GM12801 (cell line): Measurements from ENCODE around the gene C12orf50.

ENCODE experiments used
- CTCF ChIP-seq: IDR thresholded peaks from one replicate; pipeline ENCODE4 v1.5.1; 2011; ENCODE audit warnings: control low read depth; ENCODE audit not compliant: insufficient read length; ENCODE audit errors: extremely low read depth

C12orf50 gene, protein sequence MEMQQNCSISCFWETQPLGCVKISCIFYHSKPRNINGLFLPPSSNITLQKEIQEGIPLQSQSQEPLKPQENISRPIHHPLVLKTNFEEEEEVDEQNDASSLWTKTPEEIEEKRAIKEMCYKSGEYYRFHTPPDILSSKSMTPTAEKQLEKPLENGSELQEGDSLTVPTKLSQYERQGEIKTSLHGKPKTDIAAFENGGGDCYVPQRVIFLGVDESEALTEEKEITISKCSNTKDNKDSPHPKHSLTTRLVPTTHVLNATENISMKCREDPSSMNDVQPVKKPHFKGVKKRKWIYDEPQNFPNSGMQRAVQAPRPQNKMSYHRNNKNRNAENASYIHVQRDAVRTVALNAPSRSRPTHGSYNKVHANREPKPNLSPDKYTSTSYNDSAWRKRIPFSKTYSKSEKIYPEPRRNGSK

GRCh38 chr12:88029093-88029665, at the start of gene C12orf50:
Gene C12orf50, minus strand, starts transcription at chr12:88029401. Its CDS starts 2,439 bp downstream, at chr12:88026962.
- TF ChIP-seq CTCF = no peak

DNA sequence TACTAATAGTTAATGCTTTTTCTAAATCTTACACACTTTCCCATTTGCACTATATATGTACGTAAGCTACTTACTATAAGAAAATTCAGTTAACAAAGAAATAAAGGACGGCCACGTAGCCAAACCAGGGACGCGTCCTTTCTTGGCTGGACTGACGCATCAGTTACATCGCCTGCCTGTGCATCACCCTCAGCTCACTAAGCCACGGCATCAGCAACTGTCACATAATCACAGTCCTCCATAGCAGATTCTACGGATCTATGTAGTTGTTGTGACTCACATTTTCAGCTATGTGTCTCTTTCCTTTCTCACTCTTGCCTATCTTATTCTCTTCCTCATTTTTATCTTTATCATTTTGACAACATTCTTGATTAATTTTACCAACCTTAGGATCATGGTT, 38.1 kb upstream of the C12orf50 start:
- no peak for TF ChIP-seq CTCF

DNA sequence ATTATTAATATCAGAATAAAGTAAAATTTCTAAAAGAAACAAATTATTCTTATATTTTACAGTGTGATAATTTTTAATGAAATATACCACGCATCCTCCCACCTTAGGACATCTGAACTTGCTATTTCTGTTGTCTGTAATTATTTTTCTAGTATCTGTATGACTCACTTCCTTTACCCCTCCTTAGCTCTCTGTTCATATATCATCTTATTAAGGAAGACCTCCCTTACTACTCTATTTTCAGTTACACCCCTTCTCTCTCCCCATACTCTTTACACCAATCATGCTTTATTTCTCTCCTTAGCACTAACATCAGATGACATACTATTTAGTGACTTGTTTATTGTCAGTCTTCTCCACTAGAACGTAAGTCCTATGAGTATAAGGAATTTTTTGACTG, 34.2 kb upstream of the C12orf50 start:
- no peak for TF ChIP-seq CTCF

- TF ChIP-seq CTCF = no peak
Measured at GRCh38 chr12:88062474-88062873, 33.3 kb upstream of the C12orf50 start.

- TF ChIP-seq CTCF = no peak
Measured at GRCh38 chr12:88058719-88059077, 29.5 kb upstream of the C12orf50 start.

DNA sequence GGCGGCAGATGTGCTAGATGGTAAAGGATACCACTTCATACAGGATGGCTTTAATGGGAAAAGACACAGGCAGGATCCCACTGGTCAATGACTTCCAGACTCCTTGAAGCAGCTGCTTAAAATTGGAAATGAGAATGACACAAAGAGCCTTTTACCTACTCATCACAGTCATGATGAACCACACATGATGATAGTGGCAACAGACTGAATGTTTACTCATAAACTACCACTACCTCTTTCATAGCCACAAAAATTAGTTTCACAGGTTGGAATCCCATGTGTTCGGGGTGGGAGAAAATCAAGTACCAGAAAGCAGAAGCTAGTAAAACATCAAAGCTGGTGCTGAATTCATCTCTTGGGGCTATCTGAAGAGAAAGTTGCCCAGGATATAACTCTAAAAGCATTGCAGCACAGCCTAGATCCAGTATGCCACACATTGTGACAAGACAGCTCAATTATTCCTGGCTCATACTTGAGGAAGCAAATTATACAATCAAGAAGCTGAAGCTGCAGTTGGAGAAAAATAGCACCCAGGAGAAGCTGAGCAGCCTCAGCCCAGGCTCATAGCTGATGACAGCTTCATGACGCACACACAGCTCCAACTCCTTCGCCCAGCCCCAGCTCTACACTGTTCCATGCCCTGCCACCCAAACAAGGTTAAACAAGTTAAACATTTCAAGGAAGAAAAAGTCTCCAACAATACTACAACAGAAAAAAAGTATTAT, 29.0 kb upstream of the C12orf50 start:
- no peak for TF ChIP-seq CTCF

GRCh38 chr12:88056571-88056970, 27.4 kb upstream of the C12orf50 start:
- TF ChIP-seq CTCF = no peak
